Testis (tissue), 2 donors: ENCODE measurements around the gene KRT3.

Source experiments
- POLR2A ChIP-seq: fragments of 450-650 bp; IDR thresholded peaks from one replicate; pipeline ENCODE4 v1.6.1; 2017; ENCODE audit warnings: antibody characterized with exemption, mild to moderate bottlenecking, moderate library complexity
- TF ChIP-seq, protein P1 (sequence below), 3 experiments: fragments of 450-650 bp in 2 of 3; fragments of 200-600 bp in 1 of 3; sonication (generic) in 1 of 3; IDR thresholded peaks; one replicate each; pipeline ENCODE4 v1.5.1; 2016 to 2019; ENCODE audit warnings: antibody characterized with exemption in 3 of 3, mild to moderate bottlenecking in 2 of 3, moderate library complexity in 1 of 3

DNA sequence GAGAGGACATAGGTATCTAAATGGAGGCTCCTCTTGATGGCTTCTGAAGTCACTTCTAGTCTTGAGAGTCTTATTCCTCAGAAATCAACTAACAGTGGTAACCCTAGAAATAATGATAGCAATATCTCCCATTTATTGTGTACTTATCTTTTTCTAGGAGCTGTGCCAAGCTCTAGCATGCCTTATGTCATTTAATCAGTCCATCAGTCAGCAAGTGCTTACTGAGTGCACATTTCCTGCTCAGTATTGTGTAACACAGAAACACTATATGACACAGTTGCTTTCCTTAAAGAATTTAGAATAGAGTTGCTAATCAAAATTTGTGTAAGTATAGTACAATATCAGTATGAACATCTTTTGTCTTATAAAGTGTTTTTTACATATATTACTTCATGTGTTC is 55.3 kb downstream of the KRT3 start:
- TF ChIP-seq, protein P1, sequence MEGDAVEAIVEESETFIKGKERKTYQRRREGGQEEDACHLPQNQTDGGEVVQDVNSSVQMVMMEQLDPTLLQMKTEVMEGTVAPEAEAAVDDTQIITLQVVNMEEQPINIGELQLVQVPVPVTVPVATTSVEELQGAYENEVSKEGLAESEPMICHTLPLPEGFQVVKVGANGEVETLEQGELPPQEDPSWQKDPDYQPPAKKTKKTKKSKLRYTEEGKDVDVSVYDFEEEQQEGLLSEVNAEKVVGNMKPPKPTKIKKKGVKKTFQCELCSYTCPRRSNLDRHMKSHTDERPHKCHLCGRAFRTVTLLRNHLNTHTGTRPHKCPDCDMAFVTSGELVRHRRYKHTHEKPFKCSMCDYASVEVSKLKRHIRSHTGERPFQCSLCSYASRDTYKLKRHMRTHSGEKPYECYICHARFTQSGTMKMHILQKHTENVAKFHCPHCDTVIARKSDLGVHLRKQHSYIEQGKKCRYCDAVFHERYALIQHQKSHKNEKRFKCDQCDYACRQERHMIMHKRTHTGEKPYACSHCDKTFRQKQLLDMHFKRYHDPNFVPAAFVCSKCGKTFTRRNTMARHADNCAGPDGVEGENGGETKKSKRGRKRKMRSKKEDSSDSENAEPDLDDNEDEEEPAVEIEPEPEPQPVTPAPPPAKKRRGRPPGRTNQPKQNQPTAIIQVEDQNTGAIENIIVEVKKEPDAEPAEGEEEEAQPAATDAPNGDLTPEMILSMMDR (IDR thresholded peaks at IDR 0.05): no peak
- no peak for TF ChIP-seq POLR2A
